Mucosa of gallbladder (tissue), 1 donor: Measurements from ENCODE around the gene HYLS1. TPM values are rescaled to one million over a fixed set of nuclear protein-coding genes. Genes with fewer than 3 reads are reported as not detected.
"Not testable (repeated sequence)": the region's sequence is repeated elsewhere in the genome, so short reads cannot be mapped to it uniquely, and the experiment has no call there.

ENCODE experiments used
- DNase-seq: peaks from one replicate; pipeline ENCODE4 v3.0.0-alpha.2; 2020; ENCODE audit warnings: low spot score
- total RNA-seq: library from RNA; stranded (reverse); gene quantifications from one replicate; pipeline ENCODE4 v1.2.1, GENCODE V29; 2021
- donor health status: DM: no; HTN: no; CAD: no.

The HYLS1 gene, protein sequence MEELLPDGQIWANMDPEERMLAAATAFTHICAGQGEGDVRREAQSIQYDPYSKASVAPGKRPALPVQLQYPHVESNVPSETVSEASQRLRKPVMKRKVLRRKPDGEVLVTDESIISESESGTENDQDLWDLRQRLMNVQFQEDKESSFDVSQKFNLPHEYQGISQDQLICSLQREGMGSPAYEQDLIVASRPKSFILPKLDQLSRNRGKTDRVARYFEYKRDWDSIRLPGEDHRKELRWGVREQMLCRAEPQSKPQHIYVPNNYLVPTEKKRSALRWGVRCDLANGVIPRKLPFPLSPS
- 4.8 TPM for total RNA-seq

DNA sequence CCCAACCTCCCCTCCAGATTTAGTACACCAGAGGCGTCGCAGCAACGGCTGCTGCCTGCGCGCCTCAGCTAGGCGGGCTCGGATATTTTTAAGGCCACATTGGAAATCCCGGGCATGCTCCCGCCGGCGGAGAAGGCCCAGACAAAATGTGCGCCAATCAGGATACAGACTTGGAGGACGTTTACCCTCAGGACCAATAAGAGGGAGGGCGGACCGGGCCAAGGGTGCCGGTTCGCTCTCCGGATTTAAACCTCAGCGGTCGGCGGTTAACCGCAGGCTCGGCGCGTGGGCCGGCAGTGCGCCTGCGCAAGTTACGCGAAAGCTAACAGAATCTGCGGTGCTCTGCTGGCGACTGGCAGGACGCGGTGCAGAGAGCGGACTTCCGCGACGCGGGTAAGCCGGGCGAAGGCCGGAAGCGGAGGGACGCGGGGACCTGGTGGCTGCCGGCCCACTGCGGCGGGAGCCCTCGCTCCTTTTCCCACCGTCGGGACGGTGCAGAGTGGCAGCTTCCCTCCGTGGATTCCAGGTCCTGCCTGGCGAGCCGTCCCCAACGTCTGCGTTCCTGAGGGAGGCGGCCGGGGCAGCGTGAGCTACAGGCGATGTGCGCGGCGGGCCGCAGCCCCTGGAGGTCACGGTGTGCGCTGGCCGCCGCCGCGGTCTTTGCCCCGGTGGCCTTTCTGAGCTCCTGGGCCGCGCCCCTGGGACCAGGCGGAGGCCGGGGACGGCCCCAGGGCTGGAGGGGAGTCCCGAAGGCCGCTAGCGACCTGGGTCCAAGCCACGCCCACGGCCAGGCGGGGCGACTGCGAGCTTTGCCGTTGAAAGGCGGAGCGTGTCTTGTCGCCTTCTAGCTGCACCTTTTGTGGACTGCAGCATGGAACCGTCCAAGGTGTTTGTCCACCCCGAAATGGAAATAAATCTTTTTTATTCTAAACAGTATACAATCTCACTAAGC is at the start of gene HYLS1:
Gene HYLS1 (plus strand): TSS at position 296 of the 952 bp plus-strand sequence. CDS start 11,701 bp downstream, outside the sequence.
- peak; percentile 96 for DNase-seq

DNA sequence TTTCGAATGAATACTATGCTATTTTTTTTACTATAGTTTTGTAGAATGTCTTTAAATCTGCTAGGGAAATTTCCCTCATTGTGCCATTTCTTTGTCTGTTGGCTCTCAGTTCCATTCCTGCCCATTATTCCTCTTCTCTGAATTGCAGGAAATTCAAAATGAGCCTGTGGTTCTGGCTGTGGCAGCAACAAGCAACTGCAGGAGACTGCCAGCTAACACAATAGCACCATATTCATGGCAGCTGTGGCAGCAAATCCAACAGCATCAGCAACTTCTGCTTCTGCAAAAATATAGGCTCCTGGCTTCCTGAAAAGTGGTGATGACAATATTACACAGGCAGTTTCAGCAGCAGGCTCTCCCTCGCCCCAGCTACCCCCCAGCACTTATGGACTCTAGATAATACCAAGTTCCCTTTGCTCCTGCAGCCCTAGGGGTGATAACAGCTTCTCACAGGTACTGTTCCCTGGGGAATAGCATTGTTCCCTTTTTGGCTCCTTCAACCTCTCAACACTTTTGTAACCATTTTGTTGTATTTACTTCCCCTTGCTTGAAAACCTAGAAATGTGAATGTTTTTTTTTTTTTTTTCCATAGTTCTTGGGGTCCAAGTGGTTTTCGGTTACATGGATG is 45.0 kb upstream of the HYLS1 start:
- DNase-seq, result no peak

DNA sequence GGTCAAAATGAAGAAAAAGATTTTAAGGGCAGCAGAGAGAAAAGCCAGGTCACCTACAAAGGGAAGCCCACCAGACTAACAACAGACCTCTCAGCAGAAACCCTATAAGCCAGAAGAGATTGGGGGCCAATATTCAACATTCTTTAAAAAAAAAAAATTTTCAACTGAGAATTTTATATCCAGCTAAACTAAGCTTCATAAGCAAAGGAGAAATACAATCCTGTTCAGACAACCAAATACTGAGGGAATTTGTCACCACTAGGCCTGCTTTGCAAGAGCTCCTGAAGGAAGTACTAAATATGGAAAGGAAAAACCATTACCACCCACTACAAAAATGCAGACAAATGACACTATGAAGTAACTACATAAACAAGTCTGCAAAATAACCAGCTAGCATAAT is 41.3 kb upstream of the HYLS1 start:
- no peak for DNase-seq

DNA sequence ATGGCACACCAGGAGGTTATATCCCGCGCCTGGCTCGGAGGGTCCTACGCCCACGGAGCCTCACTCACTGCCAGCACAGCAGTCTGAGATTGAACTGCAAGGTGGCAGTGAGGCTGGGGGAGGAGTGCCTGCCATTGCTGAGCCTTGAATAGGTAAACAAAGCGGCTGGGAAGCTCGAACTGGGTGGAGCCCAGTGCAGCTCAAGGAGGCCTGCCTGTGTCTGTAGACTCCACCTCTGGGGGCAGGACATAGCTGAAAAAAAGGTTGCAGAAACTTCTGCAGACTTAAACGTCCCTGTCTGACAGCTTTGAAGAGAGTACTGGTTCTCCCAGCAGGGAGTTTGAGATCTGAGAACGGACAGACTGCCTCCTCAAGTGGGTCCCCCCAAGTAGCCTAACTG is 29.8 kb upstream of the HYLS1 start:
- not testable (repeated sequence) for DNase-seq

DNA sequence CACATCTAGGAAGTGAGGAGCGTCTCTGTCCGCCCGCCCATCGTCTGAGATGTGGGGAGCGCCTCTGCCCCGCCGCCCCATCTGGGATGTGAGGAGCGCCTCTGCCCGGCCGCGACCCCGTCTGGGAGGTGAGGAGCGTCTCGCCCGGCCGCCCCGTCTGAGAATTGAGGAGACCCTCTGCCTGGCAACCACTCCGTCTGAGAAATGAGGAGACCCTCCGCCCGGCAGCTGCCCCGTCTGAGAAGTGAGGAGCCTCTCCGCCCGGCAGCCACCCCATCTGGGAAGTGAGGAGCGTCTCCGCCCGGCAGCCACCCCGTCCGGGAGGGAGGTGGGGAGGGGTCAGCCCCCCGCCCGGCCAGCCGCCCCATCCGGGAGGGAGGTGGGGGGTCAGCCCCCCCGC is 24.7 kb upstream of the HYLS1 start:
- not testable (repeated sequence) for DNase-seq

DNA sequence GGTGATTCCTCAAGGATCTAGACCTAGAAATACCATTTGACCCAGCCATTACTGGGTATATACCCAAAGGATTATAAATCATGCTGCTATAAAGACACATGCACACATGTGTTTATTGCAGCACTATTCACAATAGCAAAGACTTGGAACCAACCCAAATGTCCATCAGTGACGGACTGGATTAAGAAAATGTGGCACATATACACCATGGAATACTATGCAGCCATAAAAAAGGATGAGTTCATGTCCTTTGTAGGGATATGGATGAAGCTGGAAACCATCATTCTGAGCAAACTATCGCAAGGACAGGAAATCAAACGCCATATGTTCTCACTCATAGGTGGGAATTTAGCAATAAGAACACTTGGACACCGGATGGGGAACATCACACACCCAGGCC is 22.1 kb upstream of the HYLS1 start:
- not testable (repeated sequence) for DNase-seq

DNA sequence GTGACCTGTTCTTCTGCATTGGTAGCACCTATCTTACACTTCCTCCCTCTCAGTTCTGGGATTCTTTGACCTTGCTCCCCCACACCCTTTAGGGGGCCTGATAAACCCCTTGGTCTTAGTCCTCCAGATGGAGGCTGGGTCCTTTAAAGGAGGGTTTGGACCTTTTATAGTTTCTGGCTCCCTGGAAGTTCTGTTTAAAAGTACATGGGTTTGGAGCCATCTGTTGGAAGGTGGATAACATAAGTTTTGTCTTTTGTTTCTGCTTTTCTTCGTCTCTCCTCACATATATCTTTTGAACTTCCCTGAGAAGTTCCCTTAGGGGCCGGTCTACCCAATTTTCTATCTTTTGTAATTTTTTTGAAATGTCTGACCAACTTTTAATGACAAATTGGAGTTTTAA is 17.9 kb upstream of the HYLS1 start:
- no peak for DNase-seq

DNA sequence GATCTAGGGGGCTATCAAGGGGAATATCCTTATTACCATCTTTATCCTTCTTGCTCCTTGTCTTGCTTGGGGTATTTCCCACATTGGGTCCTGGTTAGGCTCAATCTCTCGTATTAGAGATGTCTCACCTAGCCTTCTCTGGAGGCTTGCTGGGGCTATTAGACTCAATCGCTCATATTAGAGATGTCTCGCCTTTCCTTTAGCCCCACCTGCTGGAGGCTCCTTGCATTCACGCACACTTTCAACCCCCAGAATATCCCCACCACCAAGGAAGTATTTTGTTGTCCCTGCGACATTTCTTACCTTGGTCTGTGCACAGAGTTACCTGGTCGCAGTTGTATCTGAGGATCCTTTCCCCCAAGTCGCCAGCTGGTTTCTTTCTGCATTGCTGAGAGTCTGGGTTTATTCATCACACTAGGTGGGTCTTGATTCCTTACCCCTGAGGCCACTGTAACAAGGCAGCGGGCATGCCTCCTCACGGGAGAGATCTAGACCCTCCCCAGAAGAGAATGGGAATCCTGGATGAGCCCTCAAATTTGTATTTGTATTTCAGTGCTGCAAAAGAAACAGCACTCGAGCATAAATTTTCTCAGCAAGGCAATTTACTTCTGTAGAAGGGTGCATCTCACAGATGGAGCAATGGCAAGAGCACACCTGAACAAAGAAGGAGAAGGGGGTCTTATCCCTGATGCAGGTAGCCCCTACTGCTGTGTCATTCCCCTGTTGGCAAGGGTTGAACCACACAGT is 15.9 kb upstream of the HYLS1 start:
- DNase-seq, result no peak

DNA sequence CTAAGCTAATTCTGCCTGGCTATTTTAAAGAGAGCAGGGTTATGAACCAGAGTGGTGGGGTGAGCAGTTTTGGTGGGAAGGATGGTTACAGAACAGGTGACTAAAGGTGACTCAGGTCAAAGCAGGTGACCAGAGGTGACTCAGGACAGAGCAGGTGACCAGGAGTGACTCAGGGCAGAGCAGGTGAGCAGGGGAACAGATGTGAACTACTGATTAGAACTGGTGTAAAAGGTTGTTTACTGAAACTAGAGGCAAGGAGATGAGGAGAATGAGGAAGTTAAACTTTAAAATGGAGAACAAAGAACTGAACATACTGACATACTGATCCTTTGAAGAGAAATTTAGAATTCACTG is 15.4 kb upstream of the HYLS1 start:
- no peak for DNase-seq

DNA sequence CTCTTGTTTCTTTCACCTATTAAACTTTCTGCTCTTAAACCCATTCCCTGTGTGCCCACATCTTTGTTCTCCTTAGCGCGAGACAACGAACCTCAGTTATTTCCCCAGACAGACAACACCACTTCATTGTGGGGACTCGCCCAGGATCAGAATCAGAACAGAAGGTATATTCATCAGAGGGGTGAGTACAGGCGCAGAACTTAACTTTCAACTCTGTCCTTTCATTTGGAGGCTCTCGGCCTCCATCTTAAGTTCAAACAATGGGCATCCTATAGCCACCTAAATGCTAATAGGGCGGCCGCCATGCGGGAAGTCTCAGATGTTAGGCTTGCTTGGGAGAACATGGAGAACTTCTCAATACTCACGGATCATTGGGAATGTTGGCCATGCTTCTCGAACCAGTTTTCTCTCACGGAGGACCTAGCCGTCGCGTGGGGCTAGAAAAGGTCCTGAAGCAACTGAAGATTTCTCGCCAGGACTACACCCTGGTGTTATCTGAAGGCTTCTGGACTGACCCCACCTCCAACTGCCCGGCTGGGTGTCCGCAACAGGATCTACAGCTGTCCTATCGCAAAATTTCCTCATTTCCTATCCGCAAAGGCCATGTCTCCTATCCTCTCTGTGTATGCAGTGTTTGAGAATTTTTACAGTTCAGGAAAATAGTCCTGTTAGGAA is 13.4 kb upstream of the HYLS1 start:
- no peak for DNase-seq

DNA sequence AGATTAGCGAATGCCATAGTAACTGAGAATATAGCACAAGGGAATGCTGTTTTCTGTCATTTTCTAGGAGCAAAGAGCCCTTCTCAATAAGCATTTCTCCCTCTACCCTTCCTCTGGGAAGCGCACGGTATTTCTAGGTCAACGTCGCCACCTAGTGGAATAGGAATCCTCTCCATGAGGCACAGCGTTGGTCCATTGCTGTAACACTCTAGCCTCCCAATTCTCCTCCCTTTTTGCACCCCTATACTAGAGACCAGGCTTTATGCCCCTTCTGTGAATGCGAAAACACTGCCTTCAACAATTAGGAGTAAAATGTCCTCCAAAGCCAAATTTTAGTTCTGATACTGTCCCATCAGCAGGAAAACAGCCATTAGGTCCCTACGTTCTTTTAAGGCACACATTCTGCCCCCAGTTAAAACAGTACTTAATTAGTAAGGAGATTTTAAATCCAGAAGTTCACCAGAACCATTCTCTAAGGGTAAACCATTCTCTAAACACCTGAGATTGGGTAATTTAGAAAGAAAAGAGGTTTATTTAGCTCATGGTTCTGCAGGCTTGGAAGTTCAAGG is 12.8 kb upstream of the HYLS1 start:
- DNase-seq, result peak; percentile 64

DNA sequence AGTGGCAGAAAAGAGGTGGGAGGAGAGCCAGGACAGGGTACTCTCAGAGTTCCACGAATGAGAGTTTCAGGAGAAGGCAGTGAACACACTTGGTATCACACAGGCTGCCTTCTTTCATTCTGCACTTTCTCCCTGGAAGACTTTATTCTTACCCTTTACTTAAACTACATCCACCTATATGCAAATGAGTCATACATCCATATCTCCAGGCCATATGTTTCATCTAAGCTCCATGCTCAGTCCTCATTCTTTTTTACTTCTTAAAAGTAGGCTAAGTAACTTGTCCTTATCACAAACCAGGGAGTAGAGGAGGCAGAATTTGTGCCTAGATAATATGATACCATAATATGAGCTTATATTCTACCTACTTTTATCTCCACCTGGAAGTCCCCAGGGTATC is 6.2 kb upstream of the HYLS1 start:
- DNase-seq, result no peak

DNA sequence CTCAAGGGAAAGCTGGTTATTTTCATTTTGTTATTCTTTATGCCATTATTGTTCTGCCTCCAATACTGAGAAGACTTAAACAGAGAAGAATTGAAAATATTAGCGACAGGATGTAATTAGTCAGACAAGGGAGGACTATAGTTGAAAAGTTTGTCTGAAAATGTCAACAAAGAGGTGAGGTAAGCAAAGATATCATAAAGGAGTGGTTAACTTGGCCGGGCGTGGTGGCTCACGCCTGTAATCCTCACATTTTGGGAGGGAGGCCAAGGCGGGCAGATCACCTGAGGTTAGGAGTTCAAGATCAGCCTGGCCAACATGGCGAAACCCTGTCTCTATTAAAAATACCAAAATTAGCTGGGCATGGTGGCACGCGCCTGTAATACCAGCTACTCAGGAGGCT is 4.1 kb upstream of the HYLS1 start:
- no peak for DNase-seq

DNA sequence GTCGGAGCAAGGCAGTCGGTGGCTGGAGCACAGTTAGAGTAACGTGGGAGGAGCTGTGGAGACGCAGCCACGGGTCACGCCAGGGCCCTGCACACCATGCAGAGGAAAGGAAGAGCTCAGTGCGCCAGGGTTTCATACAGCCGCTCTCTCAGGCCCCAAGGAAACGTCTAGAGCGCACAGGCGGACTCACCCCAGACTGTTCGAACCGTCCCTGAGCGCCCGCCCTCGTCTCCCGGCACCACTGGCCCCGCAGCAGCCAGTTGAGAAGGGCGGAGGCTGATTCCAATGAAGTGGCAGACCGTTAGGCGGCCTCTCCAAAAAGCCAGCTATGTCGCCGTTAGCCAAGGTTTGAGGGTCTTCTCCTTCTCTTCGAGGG is 483 bp upstream of the HYLS1 start:
- peak; percentile 31 for DNase-seq

DNA sequence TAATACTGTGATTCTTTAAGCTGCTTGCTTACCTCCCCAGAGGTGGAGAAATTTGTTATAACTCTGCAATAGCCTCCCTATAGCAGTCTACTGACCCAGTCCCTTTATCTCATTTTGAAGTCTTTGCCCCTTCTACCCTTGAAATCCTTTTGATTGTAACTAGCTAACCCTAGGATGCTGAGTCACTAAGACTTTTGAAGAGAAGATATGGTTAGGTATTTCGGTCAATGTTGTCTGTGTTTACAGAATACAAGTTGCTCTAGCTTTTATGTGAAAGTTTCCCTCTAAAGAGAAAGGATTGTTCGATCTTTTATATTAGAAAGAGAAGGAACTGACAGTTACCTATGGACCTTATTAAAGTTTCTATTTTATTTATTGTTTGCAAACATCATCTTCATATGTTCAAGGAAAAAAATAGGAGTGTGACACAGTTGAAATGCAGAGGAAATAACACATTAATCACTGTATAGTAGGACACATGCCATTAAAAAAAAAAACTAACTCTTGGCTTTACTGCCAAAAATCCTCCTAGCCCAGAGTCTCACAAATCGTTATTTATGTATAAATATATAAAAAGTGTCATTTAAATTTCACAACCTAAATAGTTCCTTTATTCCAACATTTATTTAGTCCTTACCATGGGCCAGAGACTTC is 3.1 kb downstream of the HYLS1 start:
- no peak for DNase-seq

DNA sequence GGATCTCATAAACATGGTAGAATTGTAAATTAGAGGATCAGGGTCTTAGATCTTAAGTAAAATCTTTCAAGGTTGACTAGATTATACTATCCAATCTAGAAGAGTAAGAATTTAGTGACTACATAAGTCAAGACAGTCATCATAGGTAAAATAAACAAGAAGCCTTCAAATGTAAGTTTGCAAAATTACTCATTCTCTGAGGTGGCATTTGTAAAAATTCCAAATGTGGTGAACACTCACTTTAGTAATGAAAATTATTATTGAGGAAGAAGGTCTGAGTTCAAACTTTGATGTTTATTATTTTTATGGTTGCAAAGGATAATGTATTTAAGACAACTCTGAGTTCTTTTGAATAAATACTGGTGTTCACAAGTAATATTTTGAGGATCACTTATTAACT is 4.6 kb downstream of the HYLS1 start:
- DNase-seq, result no peak

DNA sequence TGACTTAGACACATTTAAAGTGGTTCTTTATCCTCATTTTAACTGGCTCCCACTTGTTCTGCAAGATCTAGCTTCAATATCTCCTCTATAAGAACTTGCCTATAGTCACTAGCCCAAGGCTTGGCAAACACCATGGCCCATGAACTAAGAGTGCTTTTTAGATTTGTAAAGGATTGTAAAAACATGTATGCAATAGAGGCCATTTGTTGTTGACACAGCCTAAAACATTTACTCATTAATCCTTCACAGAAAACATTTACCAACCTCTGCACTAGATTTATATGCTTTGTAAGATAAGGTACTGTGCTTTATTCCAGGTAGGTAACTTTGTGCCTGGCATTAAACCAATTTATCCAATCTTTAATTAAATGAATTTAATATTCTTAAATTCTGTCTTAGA is 5.5 kb downstream of the HYLS1 start:
- no peak for DNase-seq

DNA sequence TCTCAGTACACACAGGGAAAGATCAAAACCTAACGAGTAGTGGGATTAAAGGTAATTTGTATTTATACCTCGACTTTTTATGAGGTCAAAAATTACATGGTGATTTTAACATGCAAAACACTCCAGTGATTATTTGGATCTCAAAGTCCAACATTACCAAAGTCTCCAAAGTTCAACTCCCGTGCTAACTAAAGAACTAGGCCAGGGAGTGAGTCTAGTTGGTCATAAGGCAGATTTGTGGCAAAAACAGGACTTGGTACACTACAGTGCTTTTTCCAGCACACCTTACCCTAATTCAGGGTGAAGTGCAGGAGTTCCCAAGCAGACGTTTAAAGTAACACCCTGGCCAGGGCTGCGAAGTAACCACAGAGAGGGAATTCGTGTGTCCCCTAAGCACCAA is 14.4 kb downstream of the HYLS1 start:
- DNase-seq, result no peak

DNA sequence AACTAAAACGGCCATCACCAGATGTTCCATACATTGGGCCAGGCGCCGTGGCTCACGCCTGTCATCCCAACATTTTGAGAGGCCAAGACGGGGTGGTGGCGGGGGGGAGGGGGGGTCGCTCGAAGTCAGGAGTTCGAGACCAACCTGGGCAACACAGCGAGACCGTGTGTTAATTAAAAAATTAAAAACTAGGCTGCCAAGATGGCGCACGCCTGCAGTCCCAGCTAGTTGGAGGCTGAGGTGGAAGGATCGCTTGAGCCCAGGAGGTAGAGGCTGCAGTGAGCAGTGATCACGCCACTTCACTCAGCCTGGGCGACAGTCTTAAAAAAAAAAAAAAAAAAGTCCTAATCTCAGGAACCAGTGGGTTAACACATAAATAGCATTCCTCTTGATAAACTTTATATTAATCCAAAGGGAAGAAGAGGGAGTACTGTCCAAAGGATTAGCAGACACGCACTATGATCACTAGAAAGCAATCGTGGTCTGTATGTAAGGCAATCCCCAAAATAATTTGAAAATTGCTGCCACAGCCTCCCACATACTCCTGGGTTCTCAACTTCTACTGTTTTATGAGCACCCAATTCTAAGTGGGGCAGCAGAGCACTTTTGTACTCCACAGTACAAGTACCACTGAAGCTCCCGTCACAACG is 14.9 kb downstream of the HYLS1 start:
- no peak for DNase-seq
